GM21825 (cell line): ENCODE results near the gene COG2.

ENCODE experiments used
- ATAC-seq: cut with Tn5 transposase; IDR thresholded peaks from one replicate; pipeline ENCODE4 v1.9.1; 2021; ENCODE audit warnings: mild to moderate bottlenecking, moderate library complexity; ENCODE audit not compliant: unreplicated experiment

Gene COG2

DNA sequence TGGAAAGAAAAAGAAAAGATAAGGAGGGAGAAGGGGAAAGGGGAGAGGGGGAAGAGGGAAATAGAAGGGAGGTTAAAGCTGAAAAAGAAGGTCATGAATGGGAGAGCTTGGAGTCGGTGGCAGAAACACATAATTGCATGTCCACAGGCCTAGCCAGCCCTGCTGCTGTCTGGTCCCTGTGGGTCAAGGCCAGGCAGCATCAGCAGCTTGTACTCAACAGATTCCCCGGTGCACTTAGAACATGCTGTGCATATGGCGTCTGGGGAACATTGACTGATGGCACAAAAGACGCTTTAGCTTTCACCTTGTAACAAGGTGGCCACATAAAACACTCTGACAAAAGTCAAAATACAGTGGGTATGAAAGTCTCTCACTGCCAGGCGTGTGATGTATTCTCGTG, 25.9 kb downstream of the COG2 start:
- no peak for ATAC-seq

- ATAC-seq, result no peak
Observed at GRCh38 chr1:230669543-230669942, 27.3 kb downstream of the COG2 start.

- no peak for ATAC-seq
Observed at GRCh38 chr1:230674581-230674980, 32.3 kb downstream of the COG2 start.

GRCh38 chr1:230677200-230677599, 34.9 kb downstream of the COG2 start:
- ATAC-seq, result no peak

- no peak for ATAC-seq
Observed at GRCh38 chr1:230679192-230679591, 36.9 kb downstream of the COG2 start.

DNA sequence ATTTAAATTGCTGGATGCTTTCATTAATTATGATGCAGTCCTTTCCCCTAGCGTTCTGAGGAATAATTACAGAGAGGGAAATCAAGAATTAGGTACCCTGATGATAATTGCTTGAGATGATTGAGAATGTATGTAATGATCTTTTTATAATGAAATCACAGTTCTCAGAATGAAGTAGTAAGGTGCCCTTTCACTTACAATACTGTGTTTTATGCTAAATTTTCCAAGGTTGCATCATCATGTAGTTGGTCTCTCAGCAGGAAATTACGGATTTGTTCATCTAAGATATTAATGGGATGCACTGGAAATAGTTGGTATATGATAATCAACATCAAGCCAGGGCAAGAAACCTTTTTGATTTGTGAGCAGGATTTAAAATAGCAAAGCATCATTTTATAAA, 37.5 kb downstream of the COG2 start:
- no peak for ATAC-seq

- ATAC-seq, result no peak
Observed at GRCh38 chr1:230680300-230681025, 38.2 kb downstream of the COG2 start.

- no peak for ATAC-seq
Observed at GRCh38 chr1:230681599-230681998, 39.3 kb downstream of the COG2 start.

GRCh38 chr1:230682274-230682673, 40.0 kb downstream of the COG2 start:
- ATAC-seq, result no peak

- no peak for ATAC-seq
Observed at GRCh38 chr1:230682882-230683610, 40.8 kb downstream of the COG2 start.

- no peak for ATAC-seq
Observed at GRCh38 chr1:230684146-230684545, 41.9 kb downstream of the COG2 start.

GRCh38 chr1:230684998-230685397, 42.7 kb downstream of the COG2 start:
- no peak for ATAC-seq

GRCh38 chr1:230686747-230687146, 44.5 kb downstream of the COG2 start:
- ATAC-seq, result no peak

DNA sequence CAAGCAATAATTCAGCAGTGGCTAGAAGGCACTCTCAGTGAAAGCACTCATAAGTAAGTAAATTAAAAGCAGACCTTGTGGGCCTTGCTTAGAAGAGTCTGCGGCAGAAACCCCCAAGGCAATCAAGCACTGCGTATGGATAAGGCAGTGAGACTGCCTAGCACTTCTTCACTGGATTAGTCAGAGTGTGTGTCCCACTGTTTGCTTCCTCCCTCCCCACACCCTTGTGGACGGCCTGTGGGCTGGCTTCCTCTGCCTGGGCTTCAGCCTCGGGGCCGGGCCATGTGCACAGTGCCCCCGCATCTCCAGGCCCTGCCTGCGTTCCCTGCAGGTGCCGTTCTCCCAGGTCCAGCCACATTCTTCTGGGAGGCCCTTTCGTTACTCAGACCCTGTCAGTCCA, 47.8 kb downstream of the COG2 start:
- ATAC-seq, result no peak

DNA sequence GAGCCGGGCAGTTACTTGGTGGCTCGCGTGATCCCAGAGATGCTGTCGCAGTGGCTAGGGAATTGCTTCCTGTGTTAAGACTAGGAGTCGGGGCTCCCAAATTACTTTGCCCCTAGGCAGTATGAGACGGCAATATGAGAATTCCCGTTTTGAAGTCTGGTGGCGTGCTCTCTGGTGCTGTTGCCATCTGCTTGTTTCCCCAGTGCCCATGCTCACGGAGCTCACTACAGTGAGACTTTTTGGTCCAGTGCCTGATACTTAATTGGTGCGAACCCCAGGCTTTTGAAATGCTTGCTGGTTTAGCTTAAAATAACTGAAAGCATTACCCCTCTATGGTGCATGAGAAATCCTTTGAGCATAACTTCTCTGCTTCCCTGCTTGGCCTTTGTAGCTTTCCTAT, 49.3 kb downstream of the COG2 start:
- ATAC-seq, result no peak

- no peak for ATAC-seq
Observed at GRCh38 chr1:230693221-230693620, 50.9 kb downstream of the COG2 start.

- ATAC-seq, result no peak
Observed at GRCh38 chr1:230693777-230694176, 51.5 kb downstream of the COG2 start.

GRCh38 chr1:230694464-230694863, 52.2 kb downstream of the COG2 start:
- no peak for ATAC-seq

GRCh38 chr1:230694991-230695390, 52.7 kb downstream of the COG2 start:
- no peak for ATAC-seq

DNA sequence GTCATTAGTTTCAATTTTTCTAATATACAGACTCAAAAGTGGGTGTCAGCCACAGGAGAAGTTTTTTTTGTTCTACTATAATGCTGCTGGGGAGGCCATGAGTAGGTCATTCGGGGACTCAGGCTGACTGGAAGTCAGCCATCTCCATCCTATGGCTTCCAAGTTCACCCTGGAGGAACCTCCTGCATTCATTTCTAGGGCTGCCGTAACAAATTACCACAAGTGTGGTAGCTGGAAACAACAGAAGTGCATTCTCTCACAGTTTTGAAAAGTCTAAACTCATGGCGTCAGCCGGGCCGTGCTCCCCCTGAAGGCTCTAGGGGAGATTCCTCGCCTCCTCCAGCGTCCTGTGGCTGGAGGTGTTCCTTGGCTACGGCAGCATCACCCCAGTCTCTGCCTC, 53.9 kb downstream of the COG2 start:
- ATAC-seq, result no peak

DNA sequence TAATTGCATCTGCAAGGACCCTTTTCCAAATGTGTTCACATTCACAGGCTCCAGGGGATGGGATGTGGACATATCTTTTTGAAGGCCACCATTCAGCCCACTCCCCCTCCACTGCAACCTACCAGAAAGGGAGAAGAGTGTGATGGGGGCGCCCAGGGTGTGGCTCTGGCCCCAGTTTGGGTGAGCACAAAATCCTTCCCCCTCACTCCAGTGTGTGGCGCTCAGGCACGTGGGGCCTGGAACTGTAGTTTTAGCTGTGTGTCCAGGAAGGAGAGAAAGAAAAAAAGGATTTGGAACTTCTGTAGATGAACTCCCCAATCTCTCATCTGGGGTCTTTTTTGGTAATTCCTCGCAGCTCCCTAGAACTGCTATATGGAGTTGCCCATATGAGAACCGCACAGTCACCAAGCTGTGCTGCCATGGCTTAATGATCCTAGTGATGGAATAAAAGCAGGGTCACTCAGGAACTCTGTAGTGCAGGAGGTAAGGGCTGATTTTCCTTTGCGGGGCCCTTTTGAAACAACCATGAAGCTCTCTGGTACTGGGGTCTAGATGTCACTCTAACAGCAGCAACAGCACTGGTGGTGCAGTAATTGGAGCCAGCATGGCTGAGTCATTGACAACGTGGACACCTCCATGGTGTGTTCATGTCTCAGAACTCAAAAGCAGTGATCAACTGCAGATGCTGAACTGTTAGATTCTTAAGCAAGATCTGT, 54.6 kb downstream of the COG2 start:
- no peak for ATAC-seq

GRCh38 chr1:230698130-230698529, 55.8 kb downstream of the COG2 start:
- no peak for ATAC-seq
